Breast epithelium (tissue), 3 donors: ENCODE results near the gene LYST.

Experiments
- POLR2A ChIP-seq: fragments of 450-650 bp; IDR thresholded peaks from one replicate; pipeline ENCODE4 v1.6.1; 2016; ENCODE audit warnings: antibody characterized with exemption, mild to moderate bottlenecking, moderate library complexity
- POLR2AphosphoS5 ChIP-seq, 3 donors: sonication (generic); formaldehyde crosslinking; IDR thresholded peaks; one replicate each; pipeline ENCODE4 v1.6.1; 2017; ENCODE audit warnings: antibody characterized with exemption in 3 of 3

DNA sequence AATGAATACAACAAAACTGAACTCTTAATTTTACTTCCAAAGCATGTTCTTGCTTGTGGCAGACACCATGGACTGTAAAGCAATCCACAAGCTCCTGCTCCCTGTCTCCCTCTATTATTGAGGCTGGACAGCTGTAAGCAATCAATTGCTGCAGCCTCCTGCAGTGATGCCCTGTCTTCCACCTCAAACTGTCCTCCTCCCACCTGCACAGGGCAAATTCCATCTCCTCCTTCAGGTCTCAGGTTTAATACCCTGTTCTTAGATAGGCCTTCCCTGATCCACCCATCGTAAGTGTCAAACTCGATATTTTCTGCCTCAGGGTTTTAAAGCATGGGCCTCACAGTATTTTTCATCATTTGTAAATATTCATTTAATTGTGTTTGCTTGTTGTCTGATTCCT is 81.8 kb downstream of the LYST start:
- TF ChIP-seq POLR2AphosphoS5 (IDR thresholded peaks at IDR 0.05) (no peak), POLR2A (no peak)
